ENCODE measurements around the gene ESAM. TPM values are rescaled to one million over a fixed set of nuclear protein-coding genes. Genes with fewer than 3 reads are reported as not detected.

Gene ESAM
- total RNA-seq, 1 donor from 2014 or later: 0.26 TPM

- Histone ChIP-seq H4K20me1 (ENCODE audit: low read depth) (peaks cover 48% of the 10 kb centered on the region), H3F3A (ENCODE audit: low read depth) (peaks cover 9% of the 10 kb centered on the region), H3K79me2 (ENCODE audit: low read depth) (peaks cover 81% of the 10 kb centered on the region), H3K4me3 (no peak overlapping the region), H3K9me3 (ENCODE audit: low read depth) (no peaks in the 10 kb centered on the region), H3K36me3 (no peaks in the 10 kb centered on the region), H3K4me2 (no peak overlapping the region), H3K27me3 (no peaks in the 10 kb centered on the region), H3K9ac (no peak overlapping the region), H3K27ac (no peak overlapping the region), H3K4me1 (no peaks in the 10 kb centered on the region), H2AFZ (replicated peaks) (no peak overlapping the region)
- no peak overlapping the region for H3K4me3 Mint-ChIP-seq
- H3K36me3 Mint-ChIP-seq: peaks cover 15% of the 10 kb centered on the region
- TF ChIP-seq CTCF (IDR thresholded peaks at IDR 0.05): no peak
- TF ChIP-seq EZH2 (IDR thresholded peaks at IDR 0.05): no peak
- TF ChIP-seq EZH2phosphoT487 (IDR thresholded peaks at IDR 0.05): no peak
- H3K9me3 Mint-ChIP-seq: no peaks in the 10 kb centered on the region
- no peaks in the 10 kb centered on the region for H3K27me3 Mint-ChIP-seq (ENCODE audit: insufficient read depth, low read depth)
- DNase-seq (ENCODE audit: low spot score): no peak
- no peaks in the 10 kb centered on the region for H3K4me1 Mint-ChIP-seq
- H3K27ac Mint-ChIP-seq: no peak overlapping the region
Measured at GRCh38 chr11:124783002-124783401, 20.9 kb upstream of the ESAM start.

GRCh38 chr11:124779568-124779967, 17.5 kb upstream of the ESAM start:
- Histone ChIP-seq H3K4me2 (no peak overlapping the region), H3K4me3 (no peak overlapping the region), H2AFZ (replicated peaks) (no peak overlapping the region), H3K27me3 (no peaks in the 10 kb centered on the region), H3K79me2 (ENCODE audit: low read depth) (peaks cover 80% of the 10 kb centered on the region), H3K9ac (no peak overlapping the region), H3F3A (ENCODE audit: low read depth) (peaks cover 9% of the 10 kb centered on the region), H4K20me1 (ENCODE audit: low read depth) (peaks cover 37% of the 10 kb centered on the region), H3K4me1 (peaks cover 9% of the 10 kb centered on the region), H3K9me3 (ENCODE audit: low read depth) (no peaks in the 10 kb centered on the region), H3K27ac (no peak overlapping the region), H3K36me3 (no peaks in the 10 kb centered on the region)
- no peak overlapping the region for H3K27ac Mint-ChIP-seq
- H3K9me3 Mint-ChIP-seq: no peaks in the 10 kb centered on the region
- H3K27me3 Mint-ChIP-seq (ENCODE audit: insufficient read depth, low read depth): peaks cover 3% of the 10 kb centered on the region
- peaks cover 30% of the 10 kb centered on the region for H3K36me3 Mint-ChIP-seq
- no peak overlapping the region for H3K4me3 Mint-ChIP-seq
- no peak for TF ChIP-seq CTCF (IDR thresholded peaks at IDR 0.05)
- TF ChIP-seq EZH2phosphoT487 (IDR thresholded peaks at IDR 0.05): no peak
- no peak for TF ChIP-seq EZH2 (IDR thresholded peaks at IDR 0.05)
- no peak for DNase-seq (ENCODE audit: low spot score)
- H3K4me1 Mint-ChIP-seq: no peaks in the 10 kb centered on the region

- Histone ChIP-seq H3K36me3 (peaks cover 4% of the 10 kb centered on the region), H3K9me3 (ENCODE audit: low read depth) (no peaks in the 10 kb centered on the region), H2AFZ (replicated peaks) (no peak overlapping the region), H4K20me1 (ENCODE audit: low read depth) (peaks cover 40% of the 10 kb centered on the region), H3K4me3 (no peak overlapping the region), H3K4me2 (no peak overlapping the region), H3K4me1 (peaks cover 9% of the 10 kb centered on the region), H3K9ac (no peak overlapping the region), H3K27me3 (no peaks in the 10 kb centered on the region), H3K27ac (no peak overlapping the region), H3K79me2 (ENCODE audit: low read depth) (peaks cover 78% of the 10 kb centered on the region), H3F3A (ENCODE audit: low read depth) (peaks cover 9% of the 10 kb centered on the region)
- Mint-ChIP-seq H3K27me3 (ENCODE audit: insufficient read depth, low read depth) (peaks cover 3% of the 10 kb centered on the region), H3K36me3 (peaks cover 25% of the 10 kb centered on the region), H3K4me3 (no peak overlapping the region), H3K27ac (no peak overlapping the region), H3K9me3 (no peaks in the 10 kb centered on the region), H3K4me1 (no peaks in the 10 kb centered on the region)
- no peak for DNase-seq (ENCODE audit: low spot score)
- TF ChIP-seq CTCF (IDR thresholded peaks at IDR 0.05) (peak; percentile 55), EZH2phosphoT487 (IDR thresholded peaks at IDR 0.05) (no peak), EZH2 (IDR thresholded peaks at IDR 0.05) (no peak)
Measured at GRCh38 chr11:124778281-124778680, 16.2 kb upstream of the ESAM start.

All from neural progenitor cell (in vitro differentiated cells).